Cardiac muscle cell (in vitro differentiated cells and primary cell): ENCODE results near the gene PCDHB10. TPM values are rescaled to one million over a fixed set of nuclear protein-coding genes. Genes with fewer than 3 reads are reported as not detected.
"Not testable (repeated sequence)": the region's sequence is repeated elsewhere in the genome, so short reads cannot be mapped to it uniquely, and the experiment has no call there.

Experiments
- DNase-seq, 2 donors: peaks; one replicate each; pipeline versions ENCODE4 v3.0.0 to v3.0.0-alpha.2; 2010 to 2017; ENCODE audit warnings: low read depth in 1 of 2, low spot score in 1 of 2
- H3K27ac ChIP-seq: fragments of 200-600 bp; sonication (generic); 2 replicates; pipeline ENCODE4 v1.5.1; 2016
- H3K27me3 ChIP-seq: fragments of 200-600 bp; sonication (generic); 2 replicates; pipeline ENCODE4 v1.6.0; 2016; ENCODE audit warnings: control low read depth
- H3K36me3 ChIP-seq: fragments of 200-600 bp; sonication (generic); 2 replicates; pipeline ENCODE4 v1.5.1; 2016; ENCODE audit warnings: control low read depth
- H3K4me1 ChIP-seq: fragments of 200-600 bp; sonication (generic); 2 replicates; pipeline ENCODE4 v1.8.1; 2017; ENCODE audit warnings: low read depth, mild to moderate bottlenecking, mixed run types
- H3K4me3 ChIP-seq: fragments of 200-600 bp; sonication (generic); 2 replicates; pipeline ENCODE4 v1.5.1; 2016; ENCODE audit warnings: mild to moderate bottlenecking
- H3K9me3 ChIP-seq: fragments of 200-600 bp; sonication (generic); 2 replicates; pipeline ENCODE4 v1.5.1; 2017; ENCODE audit warnings: low read depth, mild to moderate bottlenecking, control low read depth
- CTCF ChIP-seq: IDR thresholded peaks from 2 replicates; pipeline ENCODE4 v1.5.1; 2012; ENCODE audit warnings: low read depth, mild to moderate bottlenecking, low read length
- polyA plus RNA-seq: library from polyadenylated mRNA; unstranded; fragments of >200 nt; fragmentation: Nextera tagmentation; extraction: Ambion mirVana; gene quantifications from 2 replicates; pipeline ENCODE4 v1.2.1, GENCODE V29; 2016
- total RNA-seq: library from RNA; depleted of rRNA; stranded (reverse); fragments of >200 nt; gene quantifications from 2 replicates; pipeline ENCODE4 v1.2.3, GENCODE V29; 2016

The PCDHB10 gene
- total and polyA plus RNA-seq, 2 experiments from 2014 or later: 8.8 to 9.0 TPM

- no peak for TF ChIP-seq CTCF
- no peaks in the 10 kb centered on the region for H3K9me3 ChIP-seq
- H3K27me3 ChIP-seq: peaks cover 10% of the 10 kb centered on the region
These were observed 4.2 kb downstream of the PCDHB10 start for GRCh38 chr5:141196363-141196762.

GRCh38 chr5:141199359-141200235 is 7.4 kb downstream of the PCDHB10 start, which contains the start of gene PCDHB11:
Gene PCDHB11 (plus strand): TSS chr5:141199627. CDS start chr5:141199775, 148 bp downstream.
- TF ChIP-seq CTCF: no peak
- Histone ChIP-seq H3K36me3 (no peaks in the 10 kb centered on the region), H3K4me1 (no peaks in the 10 kb centered on the region), H3K4me3 (peak within 1 kb of the TSS; percentile 16), H3K27ac (no peak within 1 kb of the TSS), H3K27me3 (peaks cover 15% of the 10 kb centered on the region), H3K9me3 (no peaks in the 10 kb centered on the region)
- peak in 1 of 2 donors; percentile 34 for DNase-seq

More at GRCh38 chr5:141196363-141196762, 4.2 kb downstream of the PCDHB10 start:
- H3K36me3 ChIP-seq: no peaks in the 10 kb centered on the region
- no peak overlapping the region for H3K27ac ChIP-seq
- H3K4me1 ChIP-seq: no peaks in the 10 kb centered on the region
- H3K4me3 ChIP-seq: no peak overlapping the region
- no peak for DNase-seq

GRCh38 chr5:141201126-141201525 is 9.0 kb downstream of the PCDHB10 start:
- H3K4me1 ChIP-seq, H3K36me3 ChIP-seq, H3K9me3 ChIP-seq, H3K27ac ChIP-seq, H3K4me3 ChIP-seq, DNase-seq: not testable (repeated sequence)
- H3K27me3 ChIP-seq: peaks cover 15% of the 10 kb centered on the region

DNA sequence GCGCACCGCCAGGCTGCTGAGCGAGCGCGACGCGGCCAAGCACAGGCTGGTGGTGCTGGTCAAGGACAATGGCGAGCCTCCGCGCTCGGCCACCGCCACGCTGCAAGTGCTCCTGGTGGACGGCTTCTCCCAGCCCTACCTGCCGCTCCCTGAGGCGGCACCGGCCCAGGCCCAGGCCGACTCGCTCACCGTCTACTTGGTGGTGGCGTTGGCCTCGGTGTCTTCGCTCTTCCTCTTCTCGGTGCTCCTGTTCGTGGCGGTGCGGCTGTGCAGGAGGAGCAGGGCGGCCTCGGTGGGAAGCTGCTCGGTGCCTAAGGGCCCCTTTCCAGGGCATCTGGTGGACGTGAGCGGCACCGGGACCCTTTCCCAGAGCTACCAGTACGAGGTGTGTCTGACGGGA is 9.5 kb downstream of the PCDHB10 start:
- not testable (repeated sequence) for H3K4me3 ChIP-seq, H3K36me3 ChIP-seq, DNase-seq, H3K4me1 ChIP-seq, H3K27ac ChIP-seq, H3K9me3 ChIP-seq
- peaks cover 15% of the 10 kb centered on the region for H3K27me3 ChIP-seq

- peak in 1 of 2 donors; percentile 49 for DNase-seq
- Histone ChIP-seq H3K9me3 (peaks cover 3% of the 10 kb centered on the region), H3K27ac (no peak within 1 kb of the TSS), H3K27me3 (no peaks in the 10 kb centered on the region), H3K36me3 (no peaks in the 10 kb centered on the region), H3K4me1 (no peaks in the 10 kb centered on the region), H3K4me3 (peak within 1 kb of the TSS; percentile 24)
- no peak for TF ChIP-seq CTCF
These were observed 16.3 kb downstream of the PCDHB10 start, which contains the start of gene PCDHB12 for GRCh38 chr5:141208478-141208877. Gene PCDHB12 (plus strand): TSS chr5:141208719. CDS start chr5:141208908, 189 bp downstream.

DNA sequence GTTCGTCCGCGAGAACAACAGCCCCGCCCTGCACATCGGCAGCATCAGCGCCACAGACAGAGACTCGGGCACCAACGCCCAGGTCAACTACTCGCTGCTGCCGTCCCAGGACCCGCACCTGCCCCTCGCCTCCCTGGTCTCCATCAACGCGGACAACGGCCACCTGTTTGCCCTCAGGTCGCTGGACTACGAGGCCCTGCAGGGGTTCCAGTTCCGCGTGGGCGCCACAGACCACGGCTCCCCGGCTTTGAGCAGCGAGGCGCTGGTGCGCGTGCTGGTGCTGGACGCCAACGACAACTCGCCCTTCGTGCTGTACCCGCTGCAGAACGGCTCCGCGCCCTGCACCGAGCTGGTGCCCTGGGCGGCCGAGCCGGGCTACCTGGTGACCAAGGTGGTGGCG is 18.1 kb downstream of the PCDHB10 start:
- H3K36me3 ChIP-seq, H3K27me3 ChIP-seq, H3K4me1 ChIP-seq, H3K27ac ChIP-seq, H3K4me3 ChIP-seq, H3K9me3 ChIP-seq, DNase-seq: not testable (repeated sequence)

DNA sequence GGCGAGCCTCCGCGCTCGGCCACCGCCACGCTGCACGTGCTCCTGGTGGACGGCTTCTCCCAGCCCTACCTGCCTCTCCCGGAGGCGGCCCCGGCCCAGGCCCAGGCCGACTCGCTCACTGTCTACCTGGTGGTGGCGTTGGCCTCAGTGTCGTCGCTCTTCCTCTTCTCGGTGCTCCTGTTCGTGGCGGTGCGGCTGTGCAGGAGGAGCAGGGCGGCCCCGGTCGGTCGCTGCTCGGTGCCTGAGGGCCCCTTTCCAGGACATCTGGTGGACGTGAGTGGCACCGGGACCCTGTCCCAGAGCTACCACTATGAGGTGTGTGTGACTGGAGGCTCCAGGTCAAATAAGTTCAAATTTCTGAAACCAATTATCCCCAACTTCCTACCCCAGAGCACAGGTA is 18.7 kb downstream of the PCDHB10 start:
- not testable (repeated sequence) for H3K27me3 ChIP-seq, H3K36me3 ChIP-seq, DNase-seq

DNA sequence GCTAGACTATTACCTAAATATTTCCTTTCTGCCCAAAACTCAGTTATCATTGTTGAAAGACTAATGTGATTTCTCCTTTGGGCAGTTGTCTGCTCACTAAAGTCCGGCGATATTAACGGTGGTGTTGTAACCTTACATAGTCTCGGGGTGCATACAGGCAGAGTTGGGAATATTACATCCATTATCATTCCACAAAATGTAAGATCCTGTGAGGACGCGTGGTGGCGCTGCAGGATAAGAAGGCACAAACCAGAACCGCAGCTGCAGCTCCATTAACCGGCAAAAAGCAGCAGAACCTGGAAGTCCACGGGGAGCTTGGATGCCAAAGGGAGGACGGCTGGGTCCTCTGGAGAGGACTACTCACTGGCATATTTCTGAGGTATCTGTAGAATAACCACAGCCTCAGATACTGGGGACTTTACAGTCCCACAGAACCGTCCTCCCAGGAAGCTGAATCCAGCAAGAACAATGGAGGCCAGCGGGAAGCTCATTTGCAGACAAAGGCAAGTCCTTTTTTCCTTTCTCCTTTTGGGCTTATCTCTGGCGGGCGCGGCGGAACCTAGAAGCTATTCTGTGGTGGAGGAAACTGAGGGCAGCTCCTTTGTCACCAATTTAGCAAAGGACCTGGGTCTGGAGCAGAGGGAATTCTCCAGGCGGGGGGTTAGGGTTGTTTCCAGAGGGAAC is 21.6 kb downstream of the PCDHB10 start, which contains the start of gene PCDHB13:
Gene PCDHB13, plus strand, starts transcription at position 264 of the 684 bp plus-strand sequence. Its CDS starts 205 bp downstream, at position 469.
- DNase-seq: peak; percentile 26 to 71
- not testable (repeated sequence) for H3K36me3 ChIP-seq, H3K27ac ChIP-seq, H3K27me3 ChIP-seq, H3K4me1 ChIP-seq, H3K9me3 ChIP-seq, H3K4me3 ChIP-seq

More for the DNA sequence above, 18.7 kb downstream of the PCDHB10 start:
- not testable (repeated sequence) for H3K9me3 ChIP-seq, H3K4me3 ChIP-seq, H3K27ac ChIP-seq, H3K4me1 ChIP-seq

DNA sequence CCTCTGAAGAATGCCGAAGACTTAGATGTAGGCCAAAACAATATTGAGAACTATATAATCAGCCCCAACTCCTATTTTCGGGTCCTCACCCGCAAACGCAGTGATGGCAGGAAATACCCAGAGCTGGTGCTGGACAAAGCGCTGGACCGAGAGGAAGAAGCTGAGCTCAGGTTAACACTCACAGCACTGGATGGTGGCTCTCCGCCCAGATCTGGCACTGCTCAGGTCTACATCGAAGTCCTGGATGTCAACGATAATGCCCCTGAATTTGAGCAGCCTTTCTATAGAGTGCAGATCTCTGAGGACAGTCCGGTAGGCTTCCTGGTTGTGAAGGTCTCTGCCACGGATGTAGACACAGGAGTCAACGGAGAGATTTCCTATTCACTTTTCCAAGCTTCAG is 22.4 kb downstream of the PCDHB10 start:
- not testable (repeated sequence) for H3K36me3 ChIP-seq, H3K4me1 ChIP-seq, H3K4me3 ChIP-seq, H3K9me3 ChIP-seq, DNase-seq, H3K27me3 ChIP-seq, H3K27ac ChIP-seq

DNA sequence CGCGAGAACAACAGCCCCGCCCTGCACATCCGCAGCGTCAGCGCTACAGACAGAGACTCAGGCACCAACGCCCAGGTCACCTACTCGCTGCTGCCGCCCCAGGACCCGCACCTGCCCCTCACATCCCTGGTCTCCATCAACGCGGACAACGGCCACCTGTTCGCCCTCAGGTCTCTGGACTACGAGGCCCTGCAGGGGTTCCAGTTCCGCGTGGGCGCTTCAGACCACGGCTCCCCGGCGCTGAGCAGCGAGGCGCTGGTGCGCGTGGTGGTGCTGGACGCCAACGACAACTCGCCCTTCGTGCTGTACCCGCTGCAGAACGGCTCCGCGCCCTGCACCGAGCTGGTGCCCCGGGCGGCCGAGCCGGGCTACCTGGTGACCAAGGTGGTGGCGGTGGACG is 23.4 kb downstream of the PCDHB10 start:
- not testable (repeated sequence) for H3K4me1 ChIP-seq, H3K4me3 ChIP-seq, DNase-seq, H3K27me3 ChIP-seq, H3K9me3 ChIP-seq, H3K27ac ChIP-seq, H3K36me3 ChIP-seq
